GM21447 (cell line): ENCODE data around the gene ATP7B.
"Not testable (repeated sequence)": the region's sequence is repeated elsewhere in the genome, so short reads cannot be mapped to it uniquely, and the experiment has no call there.

Source experiments
- ATAC-seq: cut with Tn5 transposase; IDR thresholded peaks from one replicate; pipeline ENCODE4 v1.9.1; 2021; ENCODE audit not compliant: unreplicated experiment

ATP7B gene

DNA sequence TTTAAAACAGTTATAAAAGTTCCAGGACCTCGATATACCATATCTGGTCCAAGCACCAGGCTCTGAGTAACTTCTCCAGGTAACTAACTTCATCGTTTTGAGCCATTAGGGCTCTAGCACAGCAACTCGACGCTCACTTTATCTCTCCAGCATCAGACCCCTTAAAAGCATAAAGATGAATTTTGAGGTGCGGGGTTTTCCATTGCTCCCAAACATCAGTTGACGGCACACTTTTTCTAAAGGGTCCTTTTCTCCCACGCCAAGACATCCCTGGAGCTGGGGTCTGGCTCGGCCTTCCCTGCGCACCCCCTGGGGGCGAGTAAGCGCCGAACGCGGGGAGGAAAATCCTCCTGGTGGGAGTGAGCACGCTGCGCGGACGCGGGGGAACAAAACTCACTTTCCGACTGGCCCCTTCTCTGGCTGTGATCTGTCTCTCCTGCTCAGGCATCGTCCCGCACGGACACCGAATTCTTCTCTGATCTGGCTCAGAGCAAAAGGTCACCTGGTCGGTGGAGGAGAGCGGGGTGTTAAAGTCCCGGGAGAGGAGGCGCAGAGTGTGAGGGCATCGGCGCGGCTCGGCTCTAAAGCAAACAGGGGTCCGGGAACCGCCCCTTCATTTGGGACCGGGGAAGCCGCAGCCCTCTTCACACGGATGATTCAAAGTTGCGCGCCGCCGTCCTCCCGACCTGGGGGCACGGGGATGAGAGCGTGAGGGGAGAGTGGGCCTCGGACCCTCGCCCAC, at the start of gene ATP7B:
Gene ATP7B (minus strand): TSS at position 561 of the 742 bp plus-strand sequence. CDS start 113 bp downstream, at position 448.
- ATAC-seq, result peak; percentile 8

DNA sequence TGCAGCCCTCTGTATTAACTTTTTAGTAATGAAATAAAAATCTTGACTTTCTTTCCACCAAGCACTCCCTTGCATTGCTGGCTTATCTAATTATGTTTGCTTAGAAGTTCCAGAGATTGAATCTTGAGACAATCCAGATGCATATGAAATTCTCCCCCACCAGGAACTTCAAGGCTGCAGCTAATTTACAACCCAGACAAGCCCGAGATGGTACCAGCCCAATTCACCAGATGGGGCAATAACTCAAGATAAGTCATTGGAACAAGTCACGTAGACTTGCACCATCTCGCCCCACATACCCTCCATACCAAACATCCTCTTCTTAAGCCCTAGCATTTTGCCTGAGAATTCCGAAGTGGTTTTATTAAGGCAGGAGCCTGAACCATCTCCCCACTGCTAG, 42.2 kb upstream of the ATP7B start:
- no peak for ATAC-seq

DNA sequence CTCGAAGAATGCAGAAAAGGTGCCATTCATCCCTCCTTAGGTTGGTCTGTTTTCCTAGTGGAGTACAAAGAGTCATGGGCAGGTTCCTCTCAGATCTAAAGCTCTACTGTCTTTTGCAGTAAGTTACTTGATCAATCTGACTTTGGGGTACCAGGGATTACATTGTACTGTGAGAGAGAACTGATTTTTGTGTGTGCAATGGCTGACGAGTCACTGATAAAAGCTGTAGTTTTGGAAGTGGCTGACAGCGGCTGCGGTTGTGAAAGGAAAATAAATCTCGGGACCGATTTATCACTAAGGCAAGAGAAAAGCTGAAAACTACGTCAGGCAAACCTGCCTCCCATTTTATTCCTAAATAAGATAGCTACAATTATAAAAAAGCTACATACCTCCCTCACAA, 40.1 kb upstream of the ATP7B start:
- ATAC-seq, result no peak

DNA sequence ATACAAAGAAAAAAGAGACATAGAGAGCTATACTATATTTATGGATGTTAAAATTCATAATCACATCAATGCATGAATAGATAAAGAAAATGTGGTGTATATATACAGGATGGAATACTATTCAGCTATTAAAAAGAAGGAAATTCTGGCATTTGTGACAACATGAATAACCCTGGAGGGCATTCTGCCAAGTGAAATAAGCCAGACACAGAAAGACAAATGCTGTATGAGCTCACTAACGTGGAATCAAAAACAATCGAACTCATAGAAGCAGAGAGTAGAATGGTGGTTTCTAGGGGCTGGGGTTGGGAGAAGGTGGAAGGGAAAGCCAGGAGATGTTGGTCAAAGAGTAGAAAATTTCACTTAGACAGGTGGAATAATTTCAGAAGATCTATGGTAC, 37.3 kb upstream of the ATP7B start:
- no peak for ATAC-seq

DNA sequence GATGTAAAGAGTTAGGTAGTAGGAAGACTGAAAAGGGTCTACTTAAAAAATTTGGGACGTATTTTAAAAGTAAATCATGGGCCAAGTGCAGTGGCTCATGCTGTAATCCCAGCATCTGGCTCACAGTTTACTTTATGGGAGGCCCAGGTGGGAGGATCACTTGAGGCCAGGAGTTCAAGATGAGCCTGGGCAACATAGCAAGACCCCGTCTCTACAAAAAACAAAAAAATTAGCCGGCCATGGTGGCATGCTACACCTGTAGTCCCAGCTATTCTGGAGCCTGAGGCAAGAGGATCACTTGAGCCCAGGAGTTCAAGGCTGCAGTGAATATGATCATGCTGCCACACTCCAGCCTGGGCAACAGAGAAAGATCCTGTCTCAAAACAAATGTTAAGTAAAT, 36.2 kb upstream of the ATP7B start:
- no peak for ATAC-seq

DNA sequence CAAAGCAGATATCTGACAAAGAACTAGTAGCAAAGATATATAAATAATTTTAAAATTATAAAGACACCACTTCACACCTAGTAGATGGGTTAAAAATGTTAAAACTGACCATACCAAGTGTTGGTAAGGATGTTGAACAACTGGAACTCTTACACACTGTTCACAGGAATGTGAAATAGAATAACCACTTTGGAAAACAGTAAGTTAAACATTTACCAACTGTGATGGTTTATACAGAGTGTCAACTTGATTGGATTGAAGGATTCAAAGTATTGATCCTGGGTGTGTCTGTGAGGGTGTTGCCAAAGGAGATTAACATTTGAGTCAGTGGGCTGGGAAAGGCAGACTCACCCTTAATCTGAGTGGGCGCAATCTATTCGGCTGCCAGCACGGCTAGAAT, 32.4 kb upstream of the ATP7B start:
- ATAC-seq, result no peak

DNA sequence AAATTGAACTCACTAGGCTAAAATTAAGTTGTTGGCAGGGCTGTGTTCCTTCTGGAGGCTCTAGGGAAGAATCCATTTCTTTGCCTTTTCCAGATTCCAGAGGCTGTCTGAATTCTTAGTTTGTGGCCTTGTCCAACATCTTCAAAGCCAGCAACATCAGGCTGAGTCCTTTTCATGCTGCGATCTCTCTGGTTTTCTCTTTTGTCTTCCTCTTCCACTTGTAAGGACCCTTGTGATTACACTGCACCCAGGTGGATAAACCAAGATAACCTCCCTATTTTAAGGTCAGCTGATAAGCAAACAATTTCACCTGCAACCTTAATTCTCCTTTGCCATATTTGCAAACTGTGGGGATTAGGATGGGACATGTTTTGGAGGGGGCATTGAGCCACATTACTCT, 24.8 kb upstream of the ATP7B start:
- ATAC-seq, result no peak

DNA sequence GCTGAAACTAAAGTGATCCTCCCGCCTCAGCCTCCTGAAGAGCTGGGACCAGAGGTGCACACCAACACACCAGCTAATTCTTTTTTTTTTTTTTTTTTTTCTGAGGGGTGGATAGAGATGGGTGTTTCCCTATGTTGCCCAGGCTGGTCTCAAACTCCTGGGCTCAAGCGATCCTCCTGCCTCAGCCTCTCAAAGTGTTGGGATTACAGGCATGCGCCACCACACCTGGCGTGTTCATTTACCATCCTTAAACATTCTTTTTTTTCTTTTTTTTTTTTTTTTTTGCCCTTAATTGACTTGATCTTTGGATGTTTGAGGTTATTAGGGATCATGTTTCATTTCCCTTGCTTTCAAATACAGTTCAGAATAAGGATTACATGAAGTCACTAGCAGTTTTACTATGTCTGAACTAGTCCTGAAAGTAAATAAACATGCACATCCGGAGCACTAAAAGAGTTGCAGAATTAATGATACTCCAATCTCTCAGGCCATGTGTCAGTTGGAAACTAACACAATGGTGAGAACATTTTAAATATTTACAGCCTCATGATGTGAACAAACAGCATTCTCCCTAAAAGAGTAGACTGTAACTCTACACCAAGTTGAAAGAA, 23.5 kb upstream of the ATP7B start:
- no peak for ATAC-seq

DNA sequence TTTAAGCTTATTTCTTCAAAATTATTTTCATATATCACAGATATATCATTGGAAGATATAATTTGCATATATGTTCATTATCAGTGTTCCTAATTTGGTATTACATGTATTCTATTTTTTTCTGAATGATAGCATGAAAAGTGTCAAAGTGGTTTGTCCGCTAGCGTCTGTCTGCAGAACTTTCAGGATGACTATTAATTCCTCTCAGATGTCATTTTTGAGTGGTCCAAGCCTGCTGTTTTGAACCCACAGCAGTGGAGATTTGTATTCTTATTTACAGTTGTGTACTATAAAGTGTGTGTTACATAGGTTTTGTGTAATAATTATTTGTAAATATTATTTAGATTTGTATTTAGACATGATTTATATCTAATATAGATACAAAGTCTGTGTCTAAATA, 21.8 kb upstream of the ATP7B start:
- no peak for ATAC-seq

DNA sequence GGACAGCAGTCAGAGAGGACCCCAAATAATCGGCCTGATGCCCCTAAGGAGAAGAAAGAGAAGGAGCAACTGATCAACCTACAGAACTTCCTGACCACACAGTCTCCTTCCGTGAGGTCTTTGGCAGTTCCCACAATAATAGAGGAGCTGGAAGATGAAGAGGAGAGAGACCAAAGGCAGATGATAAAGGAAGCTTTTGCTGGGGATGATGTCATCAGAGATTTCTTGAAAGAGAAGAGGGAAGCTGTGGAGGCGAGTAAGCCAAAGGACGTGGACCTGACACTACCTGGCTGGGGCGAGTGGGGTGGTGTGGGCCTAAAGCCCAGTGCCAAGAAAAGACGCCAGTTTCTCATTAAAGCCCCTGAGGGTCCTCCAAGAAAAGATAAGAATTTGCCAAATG, 19.2 kb upstream of the ATP7B start:
- not testable (repeated sequence) for ATAC-seq

DNA sequence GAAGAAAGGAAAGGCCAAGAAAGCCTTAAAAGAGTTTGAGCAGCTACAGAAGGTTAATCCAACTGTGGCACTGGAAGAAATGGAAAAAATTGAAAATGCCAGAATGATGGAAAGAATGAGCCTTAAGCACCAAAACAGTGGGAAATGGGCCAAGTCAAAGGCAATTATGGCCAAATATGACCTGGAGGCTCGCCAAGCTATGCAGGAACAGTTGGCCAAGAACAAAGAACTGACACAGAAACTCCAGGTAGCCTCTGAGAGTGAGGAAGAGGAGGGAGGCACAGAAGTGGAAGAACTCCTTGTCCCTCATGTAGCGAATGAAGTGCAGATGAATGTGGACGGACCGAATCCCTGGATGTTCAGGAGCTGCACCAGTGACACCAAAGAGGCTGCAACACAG, 18.3 kb upstream of the ATP7B start:
- ATAC-seq, result no peak

DNA sequence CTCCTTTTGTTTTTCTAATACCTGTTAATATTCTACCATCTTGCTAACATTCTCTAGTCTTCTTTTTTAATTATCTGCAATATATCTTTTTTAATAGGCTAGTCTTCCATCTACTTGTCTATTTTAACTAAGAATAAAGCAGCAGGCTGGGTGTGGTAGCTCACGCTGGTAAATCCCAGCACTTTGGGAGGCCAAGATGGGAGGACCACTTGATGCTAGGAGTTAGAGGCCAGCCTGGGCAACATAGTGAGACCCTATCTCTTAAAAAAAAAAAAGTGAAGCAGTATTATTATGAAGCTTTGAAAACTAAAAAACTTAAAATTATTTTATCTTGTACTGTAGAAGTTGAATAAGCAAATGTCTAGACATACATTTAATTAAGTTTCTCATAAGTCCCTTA, 16.6 kb upstream of the ATP7B start:
- no peak for ATAC-seq

DNA sequence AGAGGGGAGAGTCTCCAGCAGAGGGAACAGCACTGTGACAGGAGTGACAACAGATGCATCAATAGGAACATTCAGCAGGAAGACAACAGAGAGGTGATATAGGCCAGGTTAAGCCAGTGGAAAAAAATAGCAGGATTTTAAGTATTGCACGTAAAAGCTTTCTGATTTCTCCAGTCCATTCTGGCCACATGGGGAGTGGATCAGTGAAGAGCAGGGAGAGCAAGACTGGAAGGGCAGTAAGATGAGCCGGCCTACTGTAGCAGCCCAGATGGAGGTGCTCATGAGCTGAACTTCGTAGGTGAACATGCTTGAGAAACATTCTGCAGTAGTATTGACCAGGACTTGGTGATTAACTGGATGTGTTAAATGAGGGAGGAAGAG, 15.0 kb upstream of the ATP7B start:
- no peak for ATAC-seq

DNA sequence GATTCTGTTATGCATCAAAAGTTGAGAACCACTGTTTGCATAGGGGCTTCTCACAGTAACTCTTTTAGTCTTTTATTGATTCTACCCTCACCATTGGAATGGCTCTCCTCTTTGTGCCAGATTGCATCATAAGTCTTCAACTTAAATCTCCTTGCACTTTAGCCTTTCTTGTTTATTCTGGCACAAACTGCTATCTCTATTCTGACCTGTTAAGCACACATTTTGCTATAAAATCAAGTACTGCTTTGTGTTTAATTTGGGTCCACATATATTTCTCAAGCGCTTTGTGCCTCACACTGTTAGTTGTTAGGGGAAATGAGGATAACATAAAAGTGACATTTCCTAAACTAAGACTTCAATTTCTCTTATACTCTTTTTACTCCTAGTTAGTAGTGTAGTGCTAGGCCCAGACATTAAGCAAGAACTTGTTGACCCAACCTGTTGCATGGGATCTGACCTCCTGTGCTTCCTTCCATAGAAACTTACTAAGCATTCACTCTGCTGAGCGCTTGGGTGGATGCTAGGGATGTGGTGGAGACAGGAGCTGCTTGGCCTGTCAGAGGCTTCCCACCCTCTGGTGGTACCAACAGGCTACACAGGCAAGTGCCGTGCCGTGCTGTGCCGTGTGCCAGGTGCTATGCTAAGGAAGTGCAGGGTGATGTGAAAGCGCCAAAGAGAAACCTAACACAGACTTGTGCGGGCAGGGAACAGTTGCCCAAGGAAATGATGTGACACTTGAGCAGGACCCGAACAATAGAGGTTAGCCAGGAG, 14.4 kb upstream of the ATP7B start:
- no peak for ATAC-seq

DNA sequence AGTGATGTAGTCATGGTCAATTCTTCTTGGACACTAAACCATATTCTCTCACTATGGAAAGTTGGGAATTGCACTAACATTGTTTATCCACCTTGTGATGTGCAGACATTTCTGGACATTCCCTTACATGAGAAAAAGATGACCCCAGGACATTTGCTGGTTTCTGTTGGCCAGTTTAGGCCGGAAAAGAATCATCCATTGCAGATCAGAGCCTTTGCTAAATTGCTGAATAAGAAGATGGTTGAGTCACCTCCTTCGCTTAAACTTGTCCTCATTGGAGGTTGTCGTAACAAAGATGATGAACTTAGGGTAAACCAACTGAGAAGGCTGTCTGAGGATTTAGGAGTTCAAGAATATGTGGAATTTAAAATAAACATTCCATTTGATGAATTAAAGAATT, 13.2 kb upstream of the ATP7B start, which contains the start of gene UTP14C:
Gene UTP14C (plus strand): TSS at position 211 of the 400 bp plus-strand sequence. CDS start 4,114 bp downstream, outside the sequence.
- no peak for ATAC-seq

DNA sequence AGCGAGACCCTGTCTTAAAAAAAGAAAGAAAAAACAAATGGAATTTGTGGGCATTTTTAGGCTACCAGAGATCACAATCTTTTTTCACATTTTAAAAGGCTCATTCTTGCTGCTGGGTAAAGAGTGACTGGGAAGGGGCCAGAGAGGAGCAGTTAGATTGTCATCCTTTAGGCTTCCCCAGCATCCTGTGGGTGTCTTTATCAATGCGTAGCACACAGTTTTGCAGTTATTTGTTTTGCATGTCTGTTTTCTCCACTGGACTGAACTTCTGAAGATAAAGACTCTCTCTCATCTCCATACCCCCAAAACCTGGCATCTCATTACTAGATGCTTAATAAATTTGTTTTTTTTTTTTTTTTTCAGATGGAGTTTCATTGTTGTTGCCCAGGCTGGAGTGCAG, 11.1 kb upstream of the ATP7B start:
- ATAC-seq, result no peak

DNA sequence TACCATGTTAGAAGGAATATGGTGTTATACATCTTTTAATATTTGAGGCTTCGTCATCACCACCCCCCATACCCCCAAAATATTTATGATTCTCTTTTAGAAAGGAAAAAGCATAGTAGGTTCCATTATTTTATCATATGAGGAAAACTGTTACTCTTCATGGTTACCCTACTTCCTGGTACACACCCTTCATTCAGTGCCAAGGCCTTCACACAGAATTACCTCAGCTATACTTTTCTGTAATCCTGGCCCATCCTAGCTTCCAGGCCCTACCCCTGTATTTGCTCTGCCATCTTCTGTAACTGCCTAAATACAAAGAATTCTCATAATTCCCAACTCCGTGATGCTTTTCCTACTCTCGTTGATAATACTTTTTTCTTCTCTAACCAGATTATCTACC, 8.9 kb upstream of the ATP7B start:
- no peak for ATAC-seq

DNA sequence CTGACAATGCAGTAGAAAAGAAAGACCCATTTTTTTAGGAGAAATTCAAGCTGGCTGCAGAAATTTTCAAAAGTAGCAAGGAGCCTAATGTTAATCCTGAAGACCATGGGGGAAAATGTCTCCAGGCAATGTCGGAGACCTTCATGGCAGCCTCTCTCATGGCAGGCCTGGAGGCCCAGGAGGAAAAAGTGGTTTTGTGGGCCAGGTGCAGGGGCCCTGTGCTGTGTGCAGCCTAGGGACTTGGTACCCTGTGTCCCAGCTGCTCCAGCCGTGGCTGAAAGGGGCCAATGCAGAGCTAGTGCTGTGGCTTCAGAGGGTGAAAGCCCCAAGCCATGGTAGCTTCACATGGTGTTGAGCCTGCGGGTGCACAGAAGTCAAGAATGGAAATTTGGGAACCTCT, 5.0 kb upstream of the ATP7B start:
- ATAC-seq, result no peak

DNA sequence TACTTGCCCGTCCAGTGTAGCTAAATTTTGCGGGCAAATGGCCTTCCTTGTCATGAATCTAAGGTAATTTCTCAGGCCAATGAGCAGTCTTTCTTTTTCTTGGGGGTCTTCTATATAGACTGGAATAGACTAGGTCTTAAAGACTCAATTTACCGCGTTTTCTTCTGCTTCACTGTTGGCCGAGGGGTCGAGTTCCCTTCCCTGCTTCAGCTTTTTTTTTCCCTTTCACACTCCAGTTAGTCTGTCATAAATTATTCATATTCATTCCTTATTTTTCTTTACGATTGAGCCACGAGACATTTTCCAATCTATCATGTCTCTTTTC, 1.2 kb upstream of the ATP7B start:
- ATAC-seq, result no peak

DNA sequence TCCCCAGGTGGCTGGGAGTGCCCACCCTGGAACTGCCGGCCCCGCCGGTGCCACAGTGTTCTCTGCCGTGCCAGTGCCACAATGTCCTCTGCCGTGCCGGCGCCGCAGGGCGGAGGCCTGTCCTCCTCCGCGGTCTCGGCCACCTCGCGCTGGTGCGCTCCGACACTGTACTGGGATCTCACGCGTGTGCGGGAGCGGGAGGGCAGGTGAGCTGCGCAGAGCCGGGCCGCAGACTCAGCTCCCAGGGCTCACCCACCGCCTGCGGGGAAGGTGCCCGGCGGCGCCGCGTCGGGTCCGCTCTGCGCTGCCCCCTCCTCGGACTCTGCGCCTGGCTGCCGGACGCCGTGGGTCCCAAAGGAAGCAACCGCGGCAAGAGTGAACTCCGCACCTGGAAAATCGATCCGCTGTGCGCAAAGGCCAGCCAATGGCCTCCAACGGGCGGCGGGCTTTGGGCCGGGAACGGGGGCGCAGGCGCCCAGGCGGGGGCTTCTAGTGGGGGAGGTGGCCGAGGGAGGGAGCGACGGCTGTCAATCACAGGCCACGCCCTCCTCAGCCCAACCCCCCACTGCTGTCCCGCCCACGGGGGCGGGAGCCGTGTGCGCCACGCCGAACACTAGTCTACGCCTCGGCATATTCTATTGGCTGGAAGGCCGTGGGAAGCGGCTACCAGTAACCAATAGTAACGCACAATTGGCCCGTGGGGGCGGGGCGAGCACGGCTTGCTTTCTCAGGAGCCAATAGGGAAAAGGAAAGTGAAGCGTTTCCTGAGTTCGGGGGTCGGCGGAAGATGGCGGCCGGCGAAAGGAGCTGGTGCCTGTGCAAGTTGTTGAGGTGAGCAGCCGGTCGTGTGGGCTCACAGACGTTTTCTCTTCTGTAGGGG, 622 bp upstream of the ATP7B start, which contains the start of gene ALG11:
Gene ALG11 (plus strand): TSS at position 767 of the 880 bp plus-strand sequence. CDS start 21 bp downstream, at position 788.
- peak; percentile 99 for ATAC-seq

DNA sequence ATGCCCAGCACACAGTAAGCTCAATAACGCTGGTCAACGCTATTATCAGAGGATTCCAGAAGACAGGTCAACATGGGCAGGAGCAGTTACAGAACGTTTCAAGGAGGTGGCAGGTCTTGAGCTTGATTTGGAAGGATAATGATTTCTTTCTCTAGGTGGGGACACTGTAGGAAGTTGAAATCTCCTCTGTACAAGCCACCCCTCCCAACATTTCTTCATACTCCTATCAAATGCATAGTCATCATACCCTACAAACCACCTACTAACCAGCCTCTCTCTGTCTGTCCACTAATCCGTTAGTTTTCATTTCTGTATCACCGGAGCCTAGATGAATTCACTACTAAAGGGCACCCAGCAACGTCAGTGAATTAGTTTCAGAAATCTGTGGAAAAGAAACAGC, 1.3 kb downstream of the ATP7B start:
- no peak for ATAC-seq
